Neural cell (in vitro differentiated cells): Measurements from ENCODE around the gene PSMB3.

Experiments
- EP300 ChIP-seq: fragments of 450-650 bp; conservative IDR thresholded peaks from 2 replicates; pipeline ENCODE4 v1.6.1; 2014; ENCODE audit warnings: antibody characterized with exemption, mild to moderate bottlenecking, moderate library complexity; ENCODE audit not compliant: poor library complexity, severe bottlenecking
- EZH2 ChIP-seq: fragments of 200-600, 300-800 bp; shearing (Covaris generic), sonication (generic); IDR thresholded peaks from 2 replicates; pipeline ENCODE4 v1.6.1; 2014; ENCODE audit warnings: antibody characterized with exemption, low read length, borderline replicate concordance, mild to moderate bottlenecking; ENCODE audit not compliant: insufficient read depth, poor library complexity, severe bottlenecking
- MXI1 ChIP-seq: fragments of 450-650 bp; conservative IDR thresholded peaks from 2 replicates; pipeline ENCODE4 v1.6.1; 2014; ENCODE audit warnings: antibody characterized with exemption, mild to moderate bottlenecking; ENCODE audit not compliant: poor library complexity, severe bottlenecking
- TF ChIP-seq, protein P1 (sequence below): fragments of 450-650 bp; IDR thresholded peaks from 2 replicates; pipeline ENCODE4 v1.5.1; 2014; ENCODE audit warnings: antibody characterized with exemption, mild to moderate bottlenecking, moderate library complexity; ENCODE audit not compliant: poor library complexity, severe bottlenecking

DNA sequence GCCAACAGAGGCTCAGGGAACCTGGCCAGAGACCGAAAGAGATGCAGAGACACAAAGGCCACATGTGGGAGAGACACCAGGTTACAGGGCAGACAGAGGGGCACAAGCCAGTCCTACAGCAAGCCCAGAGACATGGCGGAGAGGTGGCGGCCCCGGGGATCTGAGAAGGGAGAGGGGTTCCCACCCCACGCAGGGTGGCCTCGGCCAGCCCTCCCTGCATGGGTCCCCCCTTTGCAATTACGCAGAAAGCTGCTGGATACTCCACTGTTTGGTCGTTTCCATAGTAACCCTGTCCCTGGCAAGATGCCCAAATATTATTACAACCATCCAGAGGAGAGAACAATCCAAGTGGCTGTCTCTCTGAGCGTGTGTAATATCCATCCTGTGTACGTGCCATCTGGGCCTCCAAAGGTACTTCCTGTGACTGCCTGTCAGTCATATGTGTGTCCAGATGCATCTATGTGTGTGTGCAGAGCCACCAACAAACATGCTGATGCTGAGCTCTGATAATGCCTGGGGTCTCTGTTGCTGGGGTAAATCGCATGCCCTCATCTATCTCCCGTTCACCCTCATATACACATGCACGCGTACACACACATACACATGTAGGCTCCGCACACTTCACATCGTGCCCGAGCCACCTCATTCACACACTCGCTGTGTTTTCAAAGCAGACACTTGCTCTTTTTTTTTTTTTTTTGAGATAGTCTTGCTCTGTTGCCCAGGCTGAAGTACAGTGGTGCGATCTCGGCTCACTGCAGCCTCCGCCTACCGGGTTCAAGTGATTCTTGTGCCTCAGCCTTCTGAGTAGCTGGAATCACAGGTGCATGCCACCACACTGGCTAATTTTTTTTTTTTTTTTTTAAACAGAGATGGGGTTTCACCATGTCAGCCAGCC lies 9.9 kb upstream of the PSMB3 start:
- TF ChIP-seq, protein P1, sequence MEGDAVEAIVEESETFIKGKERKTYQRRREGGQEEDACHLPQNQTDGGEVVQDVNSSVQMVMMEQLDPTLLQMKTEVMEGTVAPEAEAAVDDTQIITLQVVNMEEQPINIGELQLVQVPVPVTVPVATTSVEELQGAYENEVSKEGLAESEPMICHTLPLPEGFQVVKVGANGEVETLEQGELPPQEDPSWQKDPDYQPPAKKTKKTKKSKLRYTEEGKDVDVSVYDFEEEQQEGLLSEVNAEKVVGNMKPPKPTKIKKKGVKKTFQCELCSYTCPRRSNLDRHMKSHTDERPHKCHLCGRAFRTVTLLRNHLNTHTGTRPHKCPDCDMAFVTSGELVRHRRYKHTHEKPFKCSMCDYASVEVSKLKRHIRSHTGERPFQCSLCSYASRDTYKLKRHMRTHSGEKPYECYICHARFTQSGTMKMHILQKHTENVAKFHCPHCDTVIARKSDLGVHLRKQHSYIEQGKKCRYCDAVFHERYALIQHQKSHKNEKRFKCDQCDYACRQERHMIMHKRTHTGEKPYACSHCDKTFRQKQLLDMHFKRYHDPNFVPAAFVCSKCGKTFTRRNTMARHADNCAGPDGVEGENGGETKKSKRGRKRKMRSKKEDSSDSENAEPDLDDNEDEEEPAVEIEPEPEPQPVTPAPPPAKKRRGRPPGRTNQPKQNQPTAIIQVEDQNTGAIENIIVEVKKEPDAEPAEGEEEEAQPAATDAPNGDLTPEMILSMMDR: no peak
- TF ChIP-seq EZH2: no peak
- TF ChIP-seq EP300: no peak
- no peak for TF ChIP-seq MXI1
